Pulmonary artery endothelial cell (primary cell): ENCODE results near the gene GAL3ST1. TPM values are rescaled to one million over a fixed set of nuclear protein-coding genes. Genes with fewer than 3 reads are reported as not detected.
"Not testable (repeated sequence)": the region's sequence is repeated elsewhere in the genome, so short reads cannot be mapped to it uniquely, and the experiment has no call there.

Experiments
- DNase-seq: peaks from one replicate; pipeline ENCODE4 v3.0.0-alpha.2; 2011; ENCODE audit warnings: low read depth, low spot score
- total RNA-seq: library from RNA; depleted of rRNA; stranded (reverse); fragments of >200 nt; gene quantifications from 2 replicates; pipeline ENCODE4 v1.2.3, GENCODE V29; 2014

GAL3ST1 gene
- total RNA-seq, 1 donor from 2014 or later: not detected

- DNase-seq: no peak
Observed at GRCh38 chr22:30565341-30565740, 9.1 kb downstream of the GAL3ST1 start.

DNA sequence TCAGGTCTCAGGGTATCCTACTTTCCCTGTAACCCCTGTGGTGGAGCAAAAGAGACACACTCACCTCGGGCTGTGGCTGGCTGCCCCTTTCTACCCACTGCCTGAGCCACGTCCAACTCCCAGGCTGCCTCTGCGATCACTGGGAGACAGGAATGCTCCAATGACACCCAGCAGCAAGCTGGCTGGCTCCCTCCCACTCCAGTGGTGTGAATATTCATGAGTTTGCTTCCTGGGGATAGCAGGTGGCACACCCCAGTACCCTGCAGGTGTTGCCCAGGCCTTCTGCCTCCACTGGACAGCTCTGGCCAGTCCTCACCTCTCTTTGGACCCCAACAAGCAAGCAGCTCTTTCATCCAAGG lies 9.7 kb downstream of the GAL3ST1 start:
- DNase-seq: no peak

DNA sequence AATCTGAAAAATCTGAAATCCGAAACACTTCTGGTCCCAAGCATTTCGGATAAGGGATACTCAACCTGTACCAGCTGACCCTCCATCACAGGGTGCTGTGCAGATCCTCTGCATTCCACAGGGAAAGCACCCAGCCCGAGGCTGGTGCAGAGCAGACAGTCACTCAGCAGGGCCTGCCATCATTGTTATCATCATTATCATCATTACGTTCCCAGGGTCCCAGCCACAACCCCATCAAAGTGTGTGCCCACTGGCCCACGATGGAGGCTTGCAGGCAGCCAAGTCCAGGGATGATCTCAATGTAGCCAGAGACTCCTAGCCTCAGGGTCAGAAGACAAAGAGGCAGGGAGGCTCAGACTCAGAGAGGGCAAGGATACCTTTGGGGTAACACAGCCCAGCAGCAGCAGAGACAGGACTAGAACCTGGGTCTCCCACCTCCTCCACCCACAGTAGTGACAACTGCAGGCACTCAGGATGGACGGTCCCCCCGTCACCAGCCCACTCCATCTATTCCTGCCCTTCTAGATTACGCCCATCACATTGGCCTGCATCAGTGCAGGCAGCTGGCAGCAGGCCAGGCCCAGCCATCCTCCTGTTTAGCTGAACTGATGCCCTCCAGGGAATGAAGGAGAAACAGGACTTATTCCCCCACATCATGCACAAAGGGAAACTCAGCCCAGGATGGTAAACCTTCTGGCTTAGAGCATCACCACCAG lies 10.3 kb downstream of the GAL3ST1 start:
- DNase-seq: no peak

DNA sequence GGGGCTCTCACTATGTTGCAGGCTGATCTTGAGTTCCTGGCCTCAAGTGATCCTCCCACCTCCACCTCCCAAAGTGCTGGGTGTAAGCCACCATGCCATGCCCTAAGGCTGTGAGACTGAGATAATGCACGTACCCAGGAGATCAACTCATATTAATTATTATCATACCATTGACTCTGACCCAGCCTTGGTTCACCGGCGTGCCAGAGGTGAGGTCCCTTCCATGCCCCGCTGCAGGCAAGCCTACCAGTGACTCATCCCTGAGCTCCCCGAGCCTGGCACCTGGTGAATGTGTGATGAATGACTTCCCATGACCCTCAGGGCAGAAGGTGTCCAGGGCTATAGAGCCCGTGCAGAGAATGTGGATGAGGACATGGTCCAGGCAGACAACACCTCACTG lies 12.1 kb downstream of the GAL3ST1 start:
- no peak for DNase-seq

DNA sequence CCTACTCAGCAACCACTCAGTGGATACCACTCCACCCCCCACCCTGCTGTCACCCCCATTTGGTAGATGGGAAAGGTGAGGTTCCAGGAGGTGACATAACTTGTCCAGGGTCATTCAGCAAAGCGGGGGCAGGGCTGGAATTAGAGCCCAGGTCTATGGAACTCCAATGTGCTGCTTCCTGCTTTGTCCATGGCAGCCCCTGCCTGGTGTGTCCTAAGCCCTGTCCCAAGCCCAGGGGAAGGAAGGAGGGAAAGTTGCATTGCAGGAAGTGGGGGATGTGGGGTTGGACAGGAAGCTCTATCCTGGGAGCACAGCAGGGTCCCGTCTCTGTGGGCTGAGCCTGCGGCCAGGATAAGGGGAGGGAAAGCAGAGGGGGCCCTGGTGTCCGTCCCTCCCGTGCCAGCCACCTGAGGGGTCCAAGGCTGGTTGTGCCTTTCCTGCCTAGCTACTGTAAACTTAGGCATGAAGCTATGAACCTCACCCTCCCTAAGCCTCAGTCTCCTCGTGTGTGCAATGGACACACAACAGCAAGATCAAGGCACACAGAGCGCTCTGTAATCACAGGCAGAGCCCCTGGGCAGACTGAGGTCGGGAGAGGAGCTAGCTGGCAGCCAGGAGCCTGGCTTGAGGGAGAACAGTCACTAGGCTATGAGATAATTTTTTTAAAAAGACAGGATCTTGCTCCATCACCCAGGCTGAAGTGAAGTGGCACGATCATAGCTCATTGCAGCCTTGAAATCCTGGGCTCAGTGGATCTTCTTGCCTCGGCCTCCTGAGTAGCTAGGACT lies 12.9 kb downstream of the GAL3ST1 start:
- DNase-seq: no peak

- DNase-seq: not testable (repeated sequence)
Observed at GRCh38 chr22:30560643-30561202, 13.7 kb downstream of the GAL3ST1 start.

DNA sequence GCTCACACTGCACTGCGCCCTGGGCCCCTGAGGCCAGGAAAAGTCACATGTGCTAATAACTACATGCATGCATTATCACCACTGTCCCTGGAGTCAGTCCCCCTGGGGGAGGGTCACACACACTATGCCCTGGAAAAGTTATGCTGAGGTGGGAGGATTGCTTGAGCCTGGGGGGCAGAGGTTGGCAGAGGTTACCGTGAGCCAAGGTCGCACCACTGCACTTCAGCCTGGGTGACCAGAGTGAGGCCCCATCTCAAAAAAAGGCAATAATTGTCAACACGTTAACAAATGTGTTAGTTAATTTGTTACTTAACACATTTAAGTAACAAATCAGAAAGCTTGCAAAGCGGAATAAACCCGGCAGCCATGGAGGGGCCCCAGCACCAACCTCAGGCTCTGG lies 14.6 kb downstream of the GAL3ST1 start:
- DNase-seq: no peak

- DNase-seq: no peak
Observed at GRCh38 chr22:30557243-30557642, 17.2 kb downstream of the GAL3ST1 start.

GRCh38 chr22:30556388-30556787 lies 18.1 kb downstream of the GAL3ST1 start:
- no peak for DNase-seq

DNA sequence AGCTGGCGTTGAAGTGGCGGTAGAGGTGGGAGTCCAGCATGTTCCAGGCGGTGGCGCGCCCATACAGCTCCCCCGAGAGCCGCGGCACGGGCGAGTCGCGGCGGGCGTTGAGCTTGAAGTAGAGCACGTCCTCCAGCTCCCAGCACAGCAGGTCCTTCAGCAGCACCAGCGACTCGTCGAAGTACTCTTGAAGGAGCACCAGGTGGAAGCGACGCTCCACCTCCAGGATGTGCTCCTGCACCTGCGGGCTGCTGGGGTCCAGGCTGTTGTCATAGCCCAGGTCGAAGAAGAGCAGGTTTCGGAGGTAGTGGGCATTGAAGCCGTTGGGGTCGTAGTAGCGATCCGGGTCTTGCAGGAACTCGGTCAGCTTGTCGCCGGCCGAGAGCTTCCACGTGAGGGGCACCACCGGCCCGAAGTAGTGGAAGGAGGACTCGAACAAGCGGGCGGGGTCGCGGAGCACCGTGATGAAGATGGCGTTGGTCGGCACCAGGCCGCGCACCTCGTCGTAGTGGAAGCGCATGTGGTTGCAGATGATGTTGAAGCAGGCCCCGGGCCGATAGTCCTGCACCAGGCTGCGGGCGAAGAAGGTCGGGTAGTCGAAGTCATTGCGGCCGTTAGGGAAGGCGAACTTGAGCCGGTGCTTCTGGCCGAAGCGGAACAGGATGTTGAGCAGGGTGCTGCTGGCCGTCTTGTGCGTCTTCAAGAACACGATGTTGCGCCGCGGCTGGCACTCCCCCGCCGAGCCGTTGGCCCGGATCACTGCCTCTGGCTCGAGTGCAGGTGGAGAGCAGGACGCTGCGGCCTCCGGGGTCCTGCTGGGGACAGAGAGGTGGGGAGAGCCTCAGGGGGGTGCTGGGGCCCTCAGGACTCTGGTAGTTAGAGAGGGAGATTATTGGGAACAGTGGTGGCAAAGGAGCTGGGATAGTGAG lies 18.9 kb downstream of the GAL3ST1 start:
- no peak for DNase-seq

DNA sequence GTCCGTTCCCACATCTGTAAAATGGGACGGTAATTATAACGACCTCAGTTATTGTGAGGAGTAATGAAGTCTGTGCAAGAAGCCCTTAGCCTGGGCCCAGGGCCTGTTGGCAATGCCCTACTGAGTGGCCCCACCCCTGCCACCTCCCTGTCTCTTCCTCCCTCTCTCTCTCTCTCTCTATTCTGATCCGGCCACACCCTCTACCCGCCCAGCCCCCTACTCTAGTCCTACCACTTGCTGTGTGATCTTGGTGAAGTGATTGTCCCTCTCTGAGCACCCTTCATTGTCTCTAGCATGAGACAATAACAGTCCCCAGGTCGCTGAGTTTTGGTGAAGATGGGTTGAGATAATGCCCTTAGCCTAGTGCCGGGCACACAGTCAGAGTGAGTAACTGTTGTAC lies 20.5 kb downstream of the GAL3ST1 start:
- DNase-seq: no peak

- DNase-seq: no peak
Observed at GRCh38 chr22:30552719-30553118, 21.7 kb downstream of the GAL3ST1 start.

- not testable (repeated sequence) for DNase-seq
Observed at GRCh38 chr22:30551813-30552212, 22.7 kb downstream of the GAL3ST1 start.

- no peak for DNase-seq
Observed at GRCh38 chr22:30547188-30547587, 27.3 kb downstream of the GAL3ST1 start.

DNA sequence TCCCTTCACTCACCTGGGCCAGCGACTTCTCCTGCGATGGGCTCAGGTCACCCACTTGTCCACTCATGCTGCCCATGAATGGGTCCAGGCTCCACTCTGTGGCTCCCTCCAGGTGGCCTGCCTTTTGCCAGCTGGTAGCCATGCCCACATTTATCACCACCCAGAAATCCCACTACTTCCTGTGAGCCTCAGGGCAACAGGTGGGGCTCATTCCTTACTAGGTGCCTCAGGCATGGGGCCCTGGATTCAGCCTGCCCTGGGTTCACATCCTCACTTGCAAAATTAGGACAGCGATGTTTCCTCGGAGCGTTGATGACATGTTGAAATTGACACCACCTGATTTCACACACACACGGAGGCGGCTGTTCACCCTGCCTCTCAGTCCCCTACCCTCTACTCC lies 27.8 kb downstream of the GAL3ST1 start, which contains the start of gene SEC14L6:
SEC14L6 (minus strand) TSS at position 126 of the 400 bp plus-strand sequence; CDS start at position 67, 59 bp downstream.
- no peak for DNase-seq

- no peak for DNase-seq
Observed at GRCh38 chr22:30542811-30543188, 31.7 kb downstream of the GAL3ST1 start.

DNA sequence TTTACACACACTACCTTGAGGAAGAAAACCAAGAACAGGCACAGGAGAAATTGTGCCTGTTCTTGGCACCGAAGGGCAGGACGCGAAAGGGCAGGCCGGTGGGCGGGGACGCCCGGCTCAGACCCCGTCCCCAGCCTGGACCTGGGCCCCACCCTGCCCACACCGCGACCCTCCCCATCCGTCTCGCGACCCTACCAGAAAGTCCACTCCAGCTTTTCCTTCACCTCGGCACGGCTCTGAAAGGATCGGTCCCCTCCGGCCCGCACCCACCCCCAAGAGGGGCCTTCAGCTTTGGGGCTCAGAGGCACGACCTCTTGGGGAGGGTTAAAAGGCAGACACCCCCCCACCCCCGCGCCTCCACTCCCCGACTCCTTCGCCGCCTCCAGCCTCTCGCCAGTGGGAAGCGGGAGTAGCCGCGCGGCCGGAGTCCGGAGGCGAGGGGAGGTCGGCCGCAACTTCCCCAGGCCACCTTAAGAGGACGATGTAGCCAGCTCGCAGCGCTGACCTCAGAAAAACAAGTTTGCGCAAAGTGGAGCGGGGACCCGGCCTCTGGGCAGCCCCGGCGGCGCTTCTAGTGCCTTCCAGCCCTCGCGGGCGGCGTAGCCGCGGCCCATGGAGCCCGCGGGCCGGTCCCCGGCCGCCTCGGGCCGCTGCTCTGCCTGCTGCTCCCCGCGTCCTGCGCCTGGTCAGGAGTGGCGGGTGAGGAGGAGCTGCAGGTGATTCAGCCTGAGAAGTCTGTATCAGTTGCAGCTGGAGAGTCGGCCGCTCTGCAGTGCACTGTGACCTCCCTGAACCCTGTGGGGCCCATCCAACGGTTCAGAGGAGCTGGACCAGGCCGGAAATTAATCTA lies 32.3 kb downstream of the GAL3ST1 start:
- DNase-seq: no peak

GRCh38 chr22:30541511-30541910 lies 33.0 kb downstream of the GAL3ST1 start:
- DNase-seq: not testable (repeated sequence)

DNA sequence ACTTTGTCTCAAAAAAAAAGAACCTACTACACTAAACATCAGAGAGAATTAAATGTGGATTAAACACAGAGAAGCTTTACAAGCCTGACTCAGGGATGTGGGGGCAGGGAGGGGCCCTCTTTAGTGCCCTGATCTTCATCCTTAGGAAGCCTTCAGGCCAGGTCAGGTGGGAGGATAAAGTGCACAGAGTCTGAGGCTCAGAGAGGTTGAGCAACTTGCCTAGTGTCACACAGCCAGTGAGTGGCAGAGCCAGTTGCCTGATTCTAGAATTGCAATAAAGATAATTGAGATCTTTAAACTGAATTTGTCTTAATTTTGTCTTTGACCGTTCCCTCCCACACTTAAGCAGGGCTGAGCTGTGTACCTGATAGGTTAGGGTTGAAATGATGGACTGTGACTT lies 35.1 kb downstream of the GAL3ST1 start:
- DNase-seq: no peak

GRCh38 chr22:30538280-30538679 lies 36.2 kb downstream of the GAL3ST1 start:
- DNase-seq: no peak
